Activated CD4-positive, alpha-beta memory T cell treated with anti-CD3 and anti-CD28 coated beads for 36 hours (primary cell): ENCODE data around the gene ROR1. TPM values are rescaled to one million over a fixed set of nuclear protein-coding genes. Genes with fewer than 3 reads are reported as not detected.

Experiments
- CTCF ChIA-PET: fragments of 350-600 bp; sonication (Branson Sonifier 250); formaldehyde crosslinking; loops from one replicate; lab custom pipeline; 2021; ENCODE audit warnings: antibody characterized with exemption, inconsistent platforms; lab: Charles Lee
- POLR2A ChIA-PET: fragments of 350-600 bp; sonication (Branson Sonifier 250); formaldehyde crosslinking; loops from one replicate; lab custom pipeline; 2021; ENCODE audit warnings: antibody characterized with exemption; lab: Charles Lee
- DNase-seq: peaks from one replicate; pipeline ENCODE4 v3.0.0-alpha.2; 2020
- H3K27ac Mint-ChIP-seq: one replicate; pipeline ENCODE4 v1.8.0; 2021; ENCODE audit warnings: mixed read lengths
- H3K27me3 Mint-ChIP-seq: one replicate; pipeline ENCODE4 v1.8.0; 2021; ENCODE audit warnings: mixed read lengths
- H3K36me3 Mint-ChIP-seq: one replicate; pipeline ENCODE4 v1.8.0; 2021; ENCODE audit warnings: mixed read lengths
- H3K4me1 Mint-ChIP-seq: one replicate; pipeline ENCODE4 v1.8.0; 2021; ENCODE audit warnings: low read depth, mixed read lengths
- H3K4me3 Mint-ChIP-seq: one replicate; pipeline ENCODE4 v1.8.0; 2021; ENCODE audit warnings: mild to moderate bottlenecking, mixed read lengths
- H3K9me3 Mint-ChIP-seq: one replicate; pipeline ENCODE4 v1.8.0; 2021; ENCODE audit warnings: mixed read lengths
- intact Hi-C: fragments of 100-400 bp; cut with micrococcal nuclease; formaldehyde crosslinking; loops from one replicate; pipeline ENCODE4 v1.15.1; 2023
- total RNA-seq, 2 experiments: library from RNA; stranded (reverse); gene quantifications; one replicate each; pipeline ENCODE4 v1.2.3, GENCODE V29; 2021

Gene ROR1
- total RNA-seq, 2 experiments from 2014 or later: 0.10 to 0.12 TPM

DNA sequence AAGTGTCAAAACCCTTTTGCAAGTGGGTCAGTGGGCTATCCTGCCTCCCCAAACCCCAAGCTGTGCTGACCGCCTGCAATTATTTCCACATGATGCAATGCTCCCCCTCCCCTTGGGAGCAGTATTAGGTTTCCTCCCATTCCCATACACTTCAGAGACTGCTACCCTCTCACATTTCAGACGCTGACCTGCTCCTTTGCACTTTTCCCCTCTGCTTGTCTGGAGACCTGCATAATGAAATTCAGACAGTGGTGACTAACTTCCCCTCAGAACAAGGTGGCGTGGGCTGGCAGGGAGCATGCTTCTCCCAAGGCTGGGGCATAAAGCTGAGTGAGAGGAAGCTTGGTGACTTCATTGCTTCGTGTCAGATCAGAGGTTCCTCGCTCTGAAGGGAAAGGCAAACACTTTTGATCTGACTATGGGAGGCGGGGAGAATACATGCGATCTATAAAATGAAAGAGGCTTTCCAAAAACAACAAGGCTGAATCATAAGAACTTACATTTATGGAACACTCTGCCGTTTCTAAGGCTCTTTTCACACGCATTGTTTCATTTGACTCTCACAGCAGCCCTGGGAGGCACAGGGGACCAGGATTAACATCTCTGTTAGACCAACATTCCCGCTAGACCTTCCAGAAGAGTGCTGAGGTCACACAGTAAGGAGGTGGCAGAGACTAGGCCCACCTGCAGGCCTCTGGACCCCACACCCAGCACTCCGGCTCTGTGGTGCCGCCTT is 27.5 kb upstream of the ROR1 start:
- no peaks in the 10 kb centered on the region for H3K9me3 Mint-ChIP-seq
- no peak overlapping the region for H3K4me3 Mint-ChIP-seq
- CTCF ChIA-PET: interaction anchor here (0.7 kb wide), 1 partner anchor 522 kb away, joined by 3 read pairs; no protein-coding TSS in a partner anchor

DNA sequence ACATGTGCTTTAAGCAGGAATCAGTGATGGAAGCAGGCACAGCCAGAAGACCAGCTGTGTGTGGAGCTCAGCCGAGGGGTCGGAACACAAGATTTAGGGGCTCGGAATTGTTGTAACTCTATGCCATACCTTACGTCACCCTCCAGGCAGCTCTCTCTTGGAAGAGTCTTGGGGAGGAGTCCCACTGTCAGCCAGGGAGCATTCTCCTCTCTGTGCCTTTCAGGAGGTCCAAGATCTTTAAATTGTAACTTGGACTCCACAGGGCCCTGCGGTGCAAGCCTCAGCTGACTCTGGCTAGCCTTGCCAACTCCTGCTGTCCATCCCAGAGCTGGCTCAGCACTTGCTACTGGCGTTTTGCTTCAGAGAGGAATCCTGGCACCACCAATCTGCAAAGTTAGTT is 26.4 kb upstream of the ROR1 start:
- CTCF ChIA-PET: no interaction called here
- no peaks in the 10 kb centered on the region for H3K9me3 Mint-ChIP-seq
- peaks cover 3% of the 10 kb centered on the region for H3K27me3 Mint-ChIP-seq
- no peaks in the 10 kb centered on the region for H3K36me3 Mint-ChIP-seq
- no peak overlapping the region for H3K27ac Mint-ChIP-seq
- POLR2A ChIA-PET: no interaction called here
- peaks cover 10% of the 10 kb centered on the region for H3K4me1 Mint-ChIP-seq
- no peak for DNase-seq
- intact Hi-C loops: no loop called here
- no peak overlapping the region for H3K4me3 Mint-ChIP-seq

More for the DNA sequence above, 27.5 kb upstream of the ROR1 start:
- H3K27me3 Mint-ChIP-seq: peaks cover 2% of the 10 kb centered on the region
- POLR2A ChIA-PET: interaction anchor here (0.6 kb wide), 1 partner anchor 95 kb away, joined by 3 read pairs; no protein-coding TSS in a partner anchor
- intact Hi-C loops: no loop called here
- DNase-seq: peak; percentile 77
- H3K27ac Mint-ChIP-seq: peak overlapping the region; percentile 79
- H3K36me3 Mint-ChIP-seq: no peaks in the 10 kb centered on the region
- H3K4me1 Mint-ChIP-seq: peaks cover 10% of the 10 kb centered on the region

DNA sequence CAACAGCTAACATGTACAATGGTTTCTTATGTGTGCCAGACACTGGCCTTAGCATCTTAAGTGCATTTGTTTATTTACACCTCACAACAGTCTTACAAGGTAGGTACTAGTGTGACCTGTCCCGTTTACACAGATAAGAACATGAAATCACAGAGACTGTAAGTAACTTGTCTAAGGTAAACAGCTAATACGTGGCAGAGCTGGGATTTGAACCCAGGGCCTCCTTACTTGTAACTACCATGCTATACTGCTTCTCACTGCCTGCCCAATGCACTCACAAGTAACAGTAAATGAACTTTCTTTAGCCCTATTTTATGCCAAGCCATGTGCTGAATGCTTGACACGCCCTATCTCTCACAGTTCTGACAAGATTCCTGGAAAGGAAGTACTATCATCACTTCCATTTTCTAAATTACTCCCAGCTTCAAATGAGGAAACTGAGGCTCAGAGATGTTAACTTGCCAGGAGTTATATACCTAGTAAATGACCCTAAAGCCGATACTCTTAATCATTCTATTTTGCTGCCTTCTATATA is 25.7 kb upstream of the ROR1 start:
- no peaks in the 10 kb centered on the region for H3K9me3 Mint-ChIP-seq
- intact Hi-C loops: no loop called here
- ChIA-PET CTCF (no interaction called here), POLR2A (no interaction called here)
- H3K36me3 Mint-ChIP-seq: no peaks in the 10 kb centered on the region
- H3K4me1 Mint-ChIP-seq: peaks cover 10% of the 10 kb centered on the region
- H3K27me3 Mint-ChIP-seq: peaks cover 3% of the 10 kb centered on the region
- DNase-seq: no peak
- H3K4me3 Mint-ChIP-seq: no peak overlapping the region
- no peak overlapping the region for H3K27ac Mint-ChIP-seq

DNA sequence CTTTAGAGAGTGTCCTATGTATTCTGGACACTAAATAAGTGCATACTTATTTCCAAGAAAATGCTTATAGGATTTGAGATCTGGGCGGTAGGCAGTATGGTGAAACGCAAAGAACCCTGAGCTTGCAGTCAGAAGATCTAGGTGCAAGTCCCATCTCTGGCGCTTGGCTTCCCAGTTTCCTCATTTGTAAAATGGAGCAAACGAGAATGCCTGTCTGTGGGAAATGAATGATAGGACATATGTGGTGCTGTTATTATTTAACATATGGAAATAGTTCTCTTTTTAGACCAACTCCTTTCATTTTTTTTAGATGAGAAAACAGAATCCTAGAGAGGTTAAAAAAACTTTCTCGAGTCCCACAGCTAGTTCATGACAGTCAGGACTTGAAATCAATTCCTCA is 25.2 kb upstream of the ROR1 start:
- H3K9me3 Mint-ChIP-seq: no peaks in the 10 kb centered on the region
- no peaks in the 10 kb centered on the region for H3K36me3 Mint-ChIP-seq
- H3K4me3 Mint-ChIP-seq: no peak overlapping the region
- ChIA-PET CTCF (interaction anchor here (0.6 kb wide), 1 partner anchor 81 kb away, joined by 3 read pairs; no protein-coding TSS in a partner anchor), POLR2A (no interaction called here)
- intact Hi-C loops: no loop called here
- peaks cover 3% of the 10 kb centered on the region for H3K27me3 Mint-ChIP-seq
- peaks cover 10% of the 10 kb centered on the region for H3K4me1 Mint-ChIP-seq
- DNase-seq: no peak
- no peak overlapping the region for H3K27ac Mint-ChIP-seq

DNA sequence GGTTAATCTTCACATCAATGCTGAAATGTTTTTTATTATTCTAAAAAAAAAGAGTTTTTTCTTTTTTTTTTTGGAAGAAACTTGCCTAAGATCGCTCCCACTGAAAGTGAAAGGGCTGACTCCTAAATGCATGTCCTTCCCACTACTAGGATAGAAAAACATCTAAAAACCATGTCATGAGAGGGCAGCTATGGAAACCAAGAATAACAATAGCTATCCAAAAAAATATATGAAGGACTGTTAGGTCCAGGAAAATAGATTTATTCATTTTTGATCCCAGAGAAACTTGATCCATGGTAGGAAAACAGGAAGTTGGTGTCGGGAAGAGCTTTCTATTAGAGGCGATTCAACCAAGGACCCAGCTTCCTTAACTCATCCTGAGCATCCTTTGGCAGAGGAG is 23.1 kb upstream of the ROR1 start:
- DNase-seq: no peak
- ChIA-PET CTCF (no interaction called here), POLR2A (no interaction called here)
- no peak overlapping the region for H3K4me3 Mint-ChIP-seq
- H3K27me3 Mint-ChIP-seq: peaks cover 1% of the 10 kb centered on the region
- intact Hi-C loops: no loop called here
- H3K9me3 Mint-ChIP-seq: no peaks in the 10 kb centered on the region
- no peaks in the 10 kb centered on the region for H3K36me3 Mint-ChIP-seq
- peaks cover 10% of the 10 kb centered on the region for H3K4me1 Mint-ChIP-seq
- H3K27ac Mint-ChIP-seq: no peak overlapping the region

DNA sequence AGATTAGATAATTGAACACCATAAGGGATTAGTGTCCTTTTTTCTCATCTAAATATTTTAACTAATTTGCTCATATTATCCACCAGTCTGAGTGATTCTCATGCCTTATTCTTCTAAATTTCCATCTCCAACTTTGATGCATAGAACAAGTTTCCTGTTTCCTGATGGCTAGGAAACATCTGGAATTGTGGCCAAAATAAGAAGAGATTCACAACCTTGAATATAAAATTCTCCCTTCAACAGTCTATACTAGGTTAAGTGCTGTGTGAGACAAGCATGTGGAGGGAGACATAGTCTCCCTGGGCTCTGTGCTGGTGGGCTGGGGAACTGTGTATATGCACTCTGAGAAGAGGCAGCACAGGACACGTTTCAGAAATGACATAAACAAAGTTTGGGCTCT is 21.6 kb upstream of the ROR1 start:
- ChIA-PET POLR2A (no interaction called here), CTCF (no interaction called here)
- no peak for DNase-seq
- no peak overlapping the region for H3K4me3 Mint-ChIP-seq
- H3K27me3 Mint-ChIP-seq: peaks cover 1% of the 10 kb centered on the region
- H3K4me1 Mint-ChIP-seq: peaks cover 4% of the 10 kb centered on the region
- no peaks in the 10 kb centered on the region for H3K9me3 Mint-ChIP-seq
- no peaks in the 10 kb centered on the region for H3K36me3 Mint-ChIP-seq
- H3K27ac Mint-ChIP-seq: no peak overlapping the region
- intact Hi-C loops: no loop called here

DNA sequence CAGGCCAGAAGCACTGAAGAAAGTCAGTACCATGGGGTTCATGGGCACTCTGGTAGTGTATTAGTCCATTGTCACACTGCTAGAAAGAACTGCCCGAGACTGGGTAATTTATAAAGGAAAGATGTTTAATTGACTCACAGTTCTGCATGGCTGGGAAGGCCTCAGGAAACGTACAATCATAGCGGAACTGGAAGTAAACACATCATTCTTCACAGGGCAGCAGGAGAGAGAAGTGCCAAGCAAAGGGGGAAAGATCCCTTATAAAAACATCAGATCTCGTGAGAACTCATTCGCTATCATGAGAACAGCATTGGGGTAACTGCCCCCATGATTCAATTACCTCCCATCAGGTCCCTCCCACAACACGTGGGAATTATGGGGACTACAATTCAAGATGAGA is 20.2 kb upstream of the ROR1 start:
- ChIA-PET CTCF (no interaction called here), POLR2A (no interaction called here)
- peaks cover 1% of the 10 kb centered on the region for H3K27me3 Mint-ChIP-seq
- DNase-seq: no peak
- no peaks in the 10 kb centered on the region for H3K9me3 Mint-ChIP-seq
- H3K36me3 Mint-ChIP-seq: no peaks in the 10 kb centered on the region
- intact Hi-C loops: no loop called here
- no peaks in the 10 kb centered on the region for H3K4me1 Mint-ChIP-seq
- no peak overlapping the region for H3K27ac Mint-ChIP-seq
- no peak overlapping the region for H3K4me3 Mint-ChIP-seq

DNA sequence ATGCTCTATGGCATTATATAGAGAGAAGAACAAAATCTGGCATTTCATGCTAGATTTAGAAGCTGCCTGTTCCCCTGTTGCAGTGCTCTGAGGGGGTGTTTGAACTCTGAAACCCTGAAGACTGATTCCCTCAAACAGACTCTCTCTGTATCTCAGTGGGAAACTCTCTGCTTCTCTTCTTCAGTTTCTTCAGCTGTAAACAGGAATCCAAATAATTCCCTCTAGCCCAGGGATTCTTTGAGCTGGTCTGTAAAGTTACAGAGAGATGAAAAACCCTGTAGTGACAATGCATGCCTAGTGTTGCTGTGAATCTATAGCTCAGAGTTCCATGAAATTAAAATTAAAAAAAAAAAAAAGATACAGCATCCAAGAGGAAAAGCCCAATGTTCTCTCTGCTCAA is 17.0 kb upstream of the ROR1 start:
- Mint-ChIP-seq H3K27ac (no peak overlapping the region), H3K36me3 (no peaks in the 10 kb centered on the region), H3K27me3 (no peaks in the 10 kb centered on the region), H3K9me3 (no peaks in the 10 kb centered on the region), H3K4me3 (no peak overlapping the region), H3K4me1 (no peaks in the 10 kb centered on the region)
- no peak for DNase-seq
- CTCF ChIA-PET: no interaction called here
- intact Hi-C loops: no loop called here
- POLR2A ChIA-PET: no interaction called here

DNA sequence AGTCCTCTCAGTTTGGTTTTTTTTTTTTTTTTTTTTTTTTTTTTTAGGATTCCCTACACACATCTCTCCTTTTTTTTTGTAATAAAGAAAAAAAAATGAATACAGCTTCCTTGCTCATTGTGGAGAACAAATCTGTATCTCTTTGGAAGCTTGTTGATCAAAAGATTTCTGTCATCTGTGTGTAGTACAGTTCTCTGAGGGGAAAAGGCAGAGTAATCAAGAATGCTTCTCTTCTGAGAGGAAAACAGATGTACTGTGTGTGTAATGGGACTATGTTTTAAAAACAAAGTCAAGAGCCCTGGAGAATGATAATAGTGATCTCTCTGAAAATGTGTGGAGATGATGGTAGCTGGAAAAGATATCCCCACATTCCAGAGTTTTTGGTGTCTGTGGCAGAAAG is 16.5 kb upstream of the ROR1 start:
- Mint-ChIP-seq H3K36me3 (no peaks in the 10 kb centered on the region), H3K4me1 (no peaks in the 10 kb centered on the region), H3K4me3 (no peak overlapping the region), H3K27ac (no peak overlapping the region), H3K9me3 (no peaks in the 10 kb centered on the region), H3K27me3 (no peaks in the 10 kb centered on the region)
- ChIA-PET POLR2A (no interaction called here), CTCF (no interaction called here)
- DNase-seq: no peak
- intact Hi-C loops: no loop called here

DNA sequence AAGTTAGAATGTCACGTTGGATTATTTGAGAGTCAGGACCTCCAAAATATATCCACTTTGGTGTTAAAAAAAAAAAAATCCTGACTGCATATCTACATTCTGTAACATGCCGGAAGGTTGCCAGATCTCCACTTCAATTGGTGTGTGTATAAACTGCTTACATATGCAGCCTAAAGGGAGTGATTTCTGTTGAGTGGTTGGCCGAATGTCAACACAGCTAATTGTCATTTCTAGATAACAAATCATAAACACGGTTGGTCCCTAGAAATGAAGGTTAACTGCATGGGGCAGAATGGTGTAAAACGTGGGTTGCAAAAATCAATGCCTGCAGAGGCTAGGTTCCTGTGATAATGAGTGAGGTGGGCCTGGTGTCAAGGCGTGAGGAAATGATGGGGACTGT is 15.0 kb upstream of the ROR1 start:
- intact Hi-C loops: no loop called here
- Mint-ChIP-seq H3K27ac (no peak overlapping the region), H3K4me3 (no peak overlapping the region), H3K4me1 (no peaks in the 10 kb centered on the region), H3K36me3 (no peaks in the 10 kb centered on the region), H3K9me3 (peaks cover 1% of the 10 kb centered on the region), H3K27me3 (no peaks in the 10 kb centered on the region)
- no peak for DNase-seq
- ChIA-PET CTCF (no interaction called here), POLR2A (no interaction called here)

DNA sequence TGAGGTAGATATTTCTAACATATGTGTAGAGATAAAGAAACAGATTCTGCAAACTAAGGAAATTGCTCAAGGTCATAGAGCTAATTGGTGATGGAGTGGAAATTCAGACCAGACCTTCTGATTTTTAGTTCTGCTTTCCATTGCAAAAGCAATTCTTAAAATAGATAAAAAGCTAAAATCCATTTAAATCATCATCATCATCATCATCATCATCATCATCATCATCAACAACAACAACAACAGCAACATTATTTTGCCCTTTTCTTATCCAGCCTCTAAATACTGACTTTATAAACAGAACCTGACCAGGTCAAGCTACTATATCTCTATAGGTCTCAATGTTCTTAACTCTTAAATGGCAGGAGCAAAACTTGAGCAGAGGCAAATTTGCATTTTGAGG is 14.0 kb upstream of the ROR1 start:
- no peak overlapping the region for H3K27ac Mint-ChIP-seq
- no peak overlapping the region for H3K4me3 Mint-ChIP-seq
- intact Hi-C loops: no loop called here
- CTCF ChIA-PET: interaction anchor here (0.7 kb wide), 1 partner anchor 203 kb away, joined by 3 read pairs; no protein-coding TSS in a partner anchor
- H3K9me3 Mint-ChIP-seq: peaks cover 4% of the 10 kb centered on the region
- peaks cover 1% of the 10 kb centered on the region for H3K36me3 Mint-ChIP-seq
- no peaks in the 10 kb centered on the region for H3K4me1 Mint-ChIP-seq
- peaks cover 2% of the 10 kb centered on the region for H3K27me3 Mint-ChIP-seq
- DNase-seq: no peak
- POLR2A ChIA-PET: no interaction called here

DNA sequence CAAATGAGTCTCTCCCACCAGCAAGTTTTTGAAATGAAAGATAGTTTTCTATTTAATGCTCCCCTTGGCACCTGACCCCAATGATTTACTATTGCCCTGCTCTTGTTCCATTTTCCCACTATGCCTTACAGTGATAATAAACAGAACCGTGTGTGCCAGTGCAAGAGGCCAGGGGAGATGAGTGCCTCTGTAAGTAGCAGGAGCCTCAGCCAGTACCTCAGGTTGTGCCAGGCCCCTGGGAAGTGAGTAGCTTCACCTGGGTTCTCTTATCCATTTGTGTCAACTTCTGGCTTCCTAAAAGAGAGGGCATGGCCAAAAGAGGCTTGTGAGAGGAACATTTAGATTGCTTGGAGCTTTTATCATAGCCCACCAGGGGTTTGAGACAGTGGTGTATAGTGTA is 3.4 kb upstream of the ROR1 start:
- H3K27me3 Mint-ChIP-seq: peaks cover 25% of the 10 kb centered on the region
- no peak overlapping the region for H3K27ac Mint-ChIP-seq
- ChIA-PET CTCF (no interaction called here), POLR2A (no interaction called here)
- H3K4me3 Mint-ChIP-seq: no peak overlapping the region
- no peaks in the 10 kb centered on the region for H3K9me3 Mint-ChIP-seq
- intact Hi-C loops: loop anchor here (10.0 kb wide), 1 partner anchor 474 kb away; no protein-coding TSS in a partner anchor
- peaks cover 14% of the 10 kb centered on the region for H3K4me1 Mint-ChIP-seq
- DNase-seq: no peak
- H3K36me3 Mint-ChIP-seq: no peaks in the 10 kb centered on the region

DNA sequence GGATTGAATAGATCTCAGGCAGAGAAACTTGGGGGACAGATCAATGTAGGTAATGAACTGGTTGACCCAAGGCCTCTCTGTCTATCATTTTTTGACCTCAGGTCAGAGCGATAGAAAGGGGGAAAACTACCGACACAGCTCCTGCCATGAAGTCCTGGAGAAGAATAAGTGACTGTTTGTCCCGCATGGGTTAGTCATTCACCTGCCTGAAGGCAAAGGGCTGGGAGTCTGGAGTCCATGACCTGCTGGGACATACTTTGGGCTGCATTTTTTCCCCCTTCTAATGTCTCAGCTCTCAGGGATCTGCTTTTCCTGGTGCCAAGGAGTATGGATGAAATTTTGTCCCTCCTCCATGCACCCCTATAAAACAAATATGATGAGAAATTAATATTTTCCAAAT is 1.6 kb upstream of the ROR1 start:
- ChIA-PET POLR2A (no interaction called here), CTCF (interaction anchor here (1.0 kb wide), 1 partner anchor 80 kb away, joined by 3 read pairs; no protein-coding TSS in a partner anchor)
- peaks cover 14% of the 10 kb centered on the region for H3K4me1 Mint-ChIP-seq
- H3K4me3 Mint-ChIP-seq: no peak overlapping the region
- no peaks in the 10 kb centered on the region for H3K9me3 Mint-ChIP-seq
- peaks cover 41% of the 10 kb centered on the region for H3K27me3 Mint-ChIP-seq
- no peak overlapping the region for H3K27ac Mint-ChIP-seq
- DNase-seq: no peak
- H3K36me3 Mint-ChIP-seq: no peaks in the 10 kb centered on the region
- intact Hi-C loops: loop anchor here (10.0 kb wide), 1 partner anchor 473 kb away; no protein-coding TSS in a partner anchor
